ENCODE results near the gene LRP1-AS. TPM values are rescaled to one million over a fixed set of nuclear protein-coding genes. Genes with fewer than 3 reads are reported as not detected.
A peak's percentile ranks its signal among the peaks of the same experiment; 100 is the strongest.

LRP1-AS gene
- total RNA-seq, 1 experiment from 2014 or later: not detected

- Histone ChIP-seq H2AFZ (ENCODE audit: low read length) (no peak overlapping the region), H3K27ac (ENCODE audit: low read length) (no peak overlapping the region), H3K4me2 (ENCODE audit: low read length) (no peak overlapping the region), H4K20me1 (ENCODE audit: low read length) (no peaks in the 10 kb centered on the region), H3K9me2 (replicated peaks; ENCODE audit: low read length) (no peaks in the 10 kb centered on the region), H3K27me3 (ENCODE audit: low read length) (no peaks in the 10 kb centered on the region), H3K4me3 (ENCODE audit: low read length) (no peak overlapping the region), H3K4me1 (ENCODE audit: insufficient read depth, low read length) (peaks cover 18% of the 10 kb centered on the region; the same call in 1 of the 2 replicates), H3K9ac (ENCODE audit: low read length) (no peak overlapping the region), H3F3A (ENCODE audit: low read length, unreplicated experiment) (no peaks in the 10 kb centered on the region), H3K79me2 (ENCODE audit: low read length) (peaks cover 4% of the 10 kb centered on the region; the same call in 1 of the 2 replicates), H3K36me3 (ENCODE audit: low read depth, low read length) (no peaks in the 10 kb centered on the region), H3K9me3 (ENCODE audit: low read length) (no peaks in the 10 kb centered on the region)
- no TSS peak for BruUV-seq (replicated peaks)
- ChIA-PET CTCF (no interaction called here), POLR2A (ENCODE audit: unreplicated experiment) (no interaction called here)
- no peak for TF ChIP-seq EZH2phosphoT487 (IDR thresholded peaks at IDR 0.05; ENCODE audit: borderline replicate concordance, low read length)
- TF ChIP-seq EZH2 (IDR thresholded peaks at IDR 0.05; ENCODE audit: low read length, unreplicated experiment): no peak
- TF ChIP-seq CTCF (conservative IDR thresholded peaks at IDR 0.05; ENCODE audit: low read depth, low read length): no peak
- intact Hi-C loops (cut with micrococcal nuclease): no loop called here
- no peak for ATAC-seq
- no peak for DNase-seq
Measured at GRCh38 chr12:57130941-57131340, 16.5 kb downstream of the LRP1-AS start.

- no peak overlapping the region for H3K9ac ChIP-seq (ENCODE audit: low read length)
- no peak overlapping the region for H2AFZ ChIP-seq (ENCODE audit: low read length)
- no peaks in the 10 kb centered on the region for H3K9me2 ChIP-seq (replicated peaks; ENCODE audit: low read length)
- no peaks in the 10 kb centered on the region for H4K20me1 ChIP-seq (ENCODE audit: low read length)
- intact Hi-C loops (cut with micrococcal nuclease): no loop called here
- H3K4me1 ChIP-seq (ENCODE audit: insufficient read depth, low read length): peaks cover 18% of the 10 kb centered on the region; the same call in 1 of the 2 replicates
- DNase-seq: no peak
- H3K27me3 ChIP-seq (ENCODE audit: low read length): no peaks in the 10 kb centered on the region
- H3K4me2 ChIP-seq (ENCODE audit: low read length): peak overlapping the region; percentile 99
- no peaks in the 10 kb centered on the region for H3K9me3 ChIP-seq (ENCODE audit: low read length)
- H3K27ac ChIP-seq (ENCODE audit: low read length): no peak overlapping the region
- H3F3A ChIP-seq (ENCODE audit: low read length, unreplicated experiment): no peaks in the 10 kb centered on the region
- no peak for TF ChIP-seq EZH2 (IDR thresholded peaks at IDR 0.05; ENCODE audit: low read length, unreplicated experiment)
- no peak for TF ChIP-seq EZH2phosphoT487 (IDR thresholded peaks at IDR 0.05; ENCODE audit: borderline replicate concordance, low read length)
- no peak for TF ChIP-seq CTCF (conservative IDR thresholded peaks at IDR 0.05; ENCODE audit: low read depth, low read length)
- H3K36me3 ChIP-seq (ENCODE audit: low read depth, low read length): no peaks in the 10 kb centered on the region
- POLR2A ChIA-PET (ENCODE audit: unreplicated experiment): no interaction called here
- CTCF ChIA-PET: no interaction called here
- H3K79me2 ChIP-seq (ENCODE audit: low read length): peaks cover 4% of the 10 kb centered on the region; the same call in 1 of the 2 replicates
- BruUV-seq (replicated peaks): TSS peak; percentile 23
- no peak for ATAC-seq
- peak overlapping the region; percentile 37; the same call in 1 of the 2 replicates for H3K4me3 ChIP-seq (ENCODE audit: low read length)
Measured at GRCh38 chr12:57129889-57130288, 17.5 kb downstream of the LRP1-AS start.

GRCh38 chr12:57129321-57129842 is 18.0 kb downstream of the LRP1-AS start:
- H3K9me3 ChIP-seq (ENCODE audit: low read length): no peaks in the 10 kb centered on the region
- intact Hi-C loops (cut with micrococcal nuclease): no loop called here
- no peaks in the 10 kb centered on the region for H3F3A ChIP-seq (ENCODE audit: low read length, unreplicated experiment)
- peak overlapping the region; percentile 99 for H3K4me2 ChIP-seq (ENCODE audit: low read length)
- H3K9ac ChIP-seq (ENCODE audit: low read length): no peak overlapping the region
- ChIA-PET POLR2A (ENCODE audit: unreplicated experiment) (interaction anchor here (0.7 kb wide), 1 partner anchor 316 kb away, joined by 3 read pairs; no protein-coding TSS in a partner anchor), CTCF (no interaction called here)
- H4K20me1 ChIP-seq (ENCODE audit: low read length): no peaks in the 10 kb centered on the region
- H3K27me3 ChIP-seq (ENCODE audit: low read length): no peaks in the 10 kb centered on the region
- TF ChIP-seq EZH2phosphoT487 (IDR thresholded peaks at IDR 0.05; ENCODE audit: borderline replicate concordance, low read length): no peak
- no peak for TF ChIP-seq EZH2 (IDR thresholded peaks at IDR 0.05; ENCODE audit: low read length, unreplicated experiment)
- no peak for TF ChIP-seq CTCF (conservative IDR thresholded peaks at IDR 0.05; ENCODE audit: low read depth, low read length)
- peaks cover 4% of the 10 kb centered on the region; the same call in 1 of the 2 replicates for H3K79me2 ChIP-seq (ENCODE audit: low read length)
- no peak for ATAC-seq
- H3K9me2 ChIP-seq (replicated peaks; ENCODE audit: low read length): no peaks in the 10 kb centered on the region
- peaks cover 18% of the 10 kb centered on the region; the same call in 1 of the 2 replicates for H3K4me1 ChIP-seq (ENCODE audit: insufficient read depth, low read length)
- H3K36me3 ChIP-seq (ENCODE audit: low read depth, low read length): no peaks in the 10 kb centered on the region
- no peak overlapping the region for H3K27ac ChIP-seq (ENCODE audit: low read length)
- H2AFZ ChIP-seq (ENCODE audit: low read length): no peak overlapping the region
- peak overlapping the region; percentile 94 for H3K4me3 ChIP-seq (ENCODE audit: low read length)
- BruUV-seq (replicated peaks): no TSS peak
- DNase-seq: no peak
